Activated CD4-positive, CD25-positive, alpha-beta regulatory T cell treated with anti-CD3 and anti-CD28 coated beads, Interleukin-2, amount 50 U/mL, for 16 hours (primary cell): ENCODE measurements around the gene ADAP1.
"Not testable (repeated sequence)": the region's sequence is repeated elsewhere in the genome, so short reads cannot be mapped to it uniquely, and the experiment has no call there.

Experiments used
- DNase-seq: peaks from one replicate; pipeline ENCODE4 v3.0.0-alpha.2; 2020; ENCODE audit warnings: low read depth, low spot score

ADAP1 gene

GRCh38 chr7:910441-910861 lies 44.0 kb downstream of the ADAP1 start:
- no peak for DNase-seq

- DNase-seq = no peak
Measured at GRCh38 chr7:909358-910329, 44.8 kb downstream of the ADAP1 start.

GRCh38 chr7:908591-909357 lies 45.7 kb downstream of the ADAP1 start:
- DNase-seq = not testable (repeated sequence)

- no peak for DNase-seq
Measured at GRCh38 chr7:908159-908581, 46.3 kb downstream of the ADAP1 start.

- no peak for DNase-seq
Measured at GRCh38 chr7:907158-907980, 47.1 kb downstream of the ADAP1 start.

GRCh38 chr7:906776-907157 lies 47.7 kb downstream of the ADAP1 start:
- DNase-seq = no peak

GRCh38 chr7:904847-905246 lies 49.6 kb downstream of the ADAP1 start:
- DNase-seq = no peak

- no peak for DNase-seq
Measured at GRCh38 chr7:903921-904755, 50.3 kb downstream of the ADAP1 start.

- no peak for DNase-seq
Measured at GRCh38 chr7:902996-903395, 51.5 kb downstream of the ADAP1 start.

GRCh38 chr7:901388-902154 lies 52.9 kb downstream of the ADAP1 start:
- no peak for DNase-seq

GRCh38 chr7:901041-901387 lies 53.5 kb downstream of the ADAP1 start:
- DNase-seq = no peak

GRCh38 chr7:900331-901040 lies 54.0 kb downstream of the ADAP1 start:
- DNase-seq = no peak

- no peak for DNase-seq
Measured at GRCh38 chr7:899806-900205, 54.7 kb downstream of the ADAP1 start.

- DNase-seq = no peak
Measured at GRCh38 chr7:898855-899681, 55.4 kb downstream of the ADAP1 start.

GRCh38 chr7:898460-898854 lies 56.0 kb downstream of the ADAP1 start:
- no peak for DNase-seq

GRCh38 chr7:897771-898376 lies 56.6 kb downstream of the ADAP1 start:
- no peak for DNase-seq

- DNase-seq = no peak
Measured at GRCh38 chr7:897086-897485, 57.4 kb downstream of the ADAP1 start.

- no peak for DNase-seq
Measured at GRCh38 chr7:896346-897075, 58.0 kb downstream of the ADAP1 start.
